H1 (cell line): ENCODE measurements around the gene AGTR1. TPM values are rescaled to one million over a fixed set of nuclear protein-coding genes. Genes with fewer than 3 reads are reported as not detected.

Experiments
- CBX5 ChIP-seq: fragments of 300-800, 300-1000 bp; sonication (generic); IDR thresholded peaks from 2 replicates; pipeline ENCODE4 v1.7.1; 2016; ENCODE audit warnings: antibody characterized with exemption, low read length, low read depth
- EP300 ChIP-seq, 2 experiments: IDR thresholded peaks; 1 replicate in 1 of 2; 2 replicates in 1 of 2; pipeline ENCODE4 v1.6.1; 2011 to 2012; ENCODE audit warnings: low read depth in 2 of 2, low read length in 2 of 2, mild to moderate bottlenecking in 2 of 2, borderline replicate concordance in 1 of 2, inconsistent platforms in 1 of 2, moderate library complexity in 1 of 2
- FOSL1 ChIP-seq: IDR thresholded peaks from 2 replicates; pipeline ENCODE4 v1.6.1; 2011; ENCODE audit warnings: mild to moderate bottlenecking, low read depth, low read length, moderate library complexity; ENCODE audit not compliant: insufficient read depth
- HDAC2 ChIP-seq, 2 experiments: fragments of 300-600 bp in 1 of 2; sonication (generic) in 1 of 2; IDR thresholded peaks; 2 replicates each; pipeline ENCODE4 v1.6.1; 2011 to 2012; ENCODE audit warnings: low read depth in 2 of 2, low read length in 2 of 2, mild to moderate bottlenecking in 2 of 2, moderate library complexity in 2 of 2, borderline replicate concordance in 1 of 2, inconsistent platforms in 1 of 2
- SP4 ChIP-seq: IDR thresholded peaks from 2 replicates; pipeline ENCODE4 v1.6.1; 2012; ENCODE audit warnings: low read length, inconsistent platforms
- polyA plus RNA-seq, 7 experiments: library from polyadenylated mRNA; depleted of rRNA in 3 of 7; stranded (reverse) in 5 of 7; unstranded in 2 of 7; fragments of >200 nt in 5 of 7; fragments of 200-250 nt in 2 of 7; gene quantifications; 1 replicate in 5 of 7; 2 replicates in 1 of 7; 4 replicates in 1 of 7; pipeline versions ENCODE4 v1.2.1 to v1.2.3, GENCODE V29; 2011 to 2013; ENCODE audit warnings: missing spikeins in 2 of 7, mixed read lengths in 2 of 7
- total RNA-seq: library from RNA; stranded (reverse); fragmentation: NEBNext Ultra II Directional; extraction: Animal tissue kit (Norgen Biotek cat#: 25700); gene quantifications from 2 replicates; pipeline ENCODE4 v1.2.1, GENCODE V29; 2021

AGTR1 gene
- total and polyA plus RNA-seq, 2 of the 8 experiments (the other 6 are each of a cell fraction or from before 2014, with no cell fraction given): 0.03 TPM; not detected in 1

- TF ChIP-seq CBX5 (no peak), HDAC2 (IDR thresholded peaks at IDR 0.05; ENCODE audit: borderline replicate concordance in 1 of 2, low read depth in 2 of 2, low read length in 2 of 2) (no peak), SP4 (no peak), EP300 (IDR thresholded peaks at IDR 0.05; ENCODE audit: borderline replicate concordance in 1 of 2, low read depth in 2 of 2, low read length in 2 of 2) (no peak), FOSL1 (no peak)
Observed at GRCh38 chr3:148737104-148737530, 39.4 kb downstream of the AGTR1 start (continued).
